NCI-H2196 treated with DMSO at 0.1 percent for 48 hours (cell line): ENCODE measurements around the gene CFAP251.
"Not testable (repeated sequence)": the region's sequence is repeated elsewhere in the genome, so short reads cannot be mapped to it uniquely, and the experiment has no call there.

Experiments
- DNase-seq: peaks from one replicate; lab custom pipeline; 2025; ENCODE audit not compliant: unreplicated experiment; lab: John Stamatoyannopoulos, UW

The CFAP251 gene

DNA sequence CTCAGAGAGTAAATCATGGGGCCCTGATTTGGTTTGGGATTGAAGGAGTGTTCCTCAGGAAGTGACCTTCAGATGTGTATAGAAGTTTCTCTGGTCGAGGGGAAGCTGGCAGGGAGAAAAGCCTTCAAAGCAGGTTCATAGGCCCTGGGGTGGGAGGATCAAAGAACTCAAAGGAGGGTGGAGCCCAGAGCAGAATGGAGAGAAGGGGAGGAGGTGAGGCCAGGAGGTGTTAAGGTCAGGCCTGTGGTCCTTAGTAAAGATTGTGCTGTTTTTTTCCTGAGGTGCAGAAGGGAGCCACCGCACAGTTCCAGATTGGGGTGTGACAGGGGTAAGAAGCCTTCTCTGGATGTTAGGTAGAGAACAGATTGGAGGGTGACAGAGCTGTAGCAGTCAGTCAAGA is 9.7 kb upstream of the CFAP251 start:
- no peak for DNase-seq

DNA sequence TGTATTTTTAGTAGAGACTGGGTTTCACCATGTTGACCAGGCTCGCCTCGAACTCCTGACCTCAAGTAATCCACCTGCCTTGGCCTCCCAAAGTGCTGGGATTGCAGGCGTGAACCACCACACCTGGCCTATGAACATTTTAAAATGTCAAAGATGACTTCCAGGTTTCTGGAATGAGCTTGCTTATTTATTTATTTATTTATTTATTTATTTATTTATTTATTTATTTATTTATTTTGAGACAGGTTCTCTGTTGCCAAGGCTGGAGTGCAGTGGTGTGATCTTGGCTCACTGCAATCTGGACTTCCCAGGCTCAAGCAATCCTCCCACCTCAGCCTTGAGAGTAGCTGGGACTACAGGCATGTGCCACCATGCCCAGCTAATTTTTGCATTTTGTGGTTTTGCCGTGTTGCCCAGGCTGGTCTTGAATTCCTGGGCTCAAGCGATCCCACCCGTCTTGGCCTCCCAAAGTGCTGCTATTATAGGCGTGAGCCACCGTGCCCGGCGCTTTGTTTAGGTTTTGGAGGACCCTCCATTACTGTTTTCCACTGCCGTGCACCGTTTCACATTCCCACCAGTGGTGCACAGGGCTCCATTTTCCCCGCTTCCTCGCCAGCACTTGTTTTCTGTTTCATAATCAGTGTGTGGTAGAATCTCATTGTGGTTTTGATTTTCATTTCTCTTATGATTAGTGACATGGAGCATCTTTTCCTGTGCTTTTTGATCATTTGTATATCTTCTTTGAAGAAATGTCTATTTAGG is 6.4 kb upstream of the CFAP251 start:
- no peak for DNase-seq

- no peak for DNase-seq
Measured at GRCh38 chr12:121915841-121916321, 2.5 kb upstream of the CFAP251 start.

DNA sequence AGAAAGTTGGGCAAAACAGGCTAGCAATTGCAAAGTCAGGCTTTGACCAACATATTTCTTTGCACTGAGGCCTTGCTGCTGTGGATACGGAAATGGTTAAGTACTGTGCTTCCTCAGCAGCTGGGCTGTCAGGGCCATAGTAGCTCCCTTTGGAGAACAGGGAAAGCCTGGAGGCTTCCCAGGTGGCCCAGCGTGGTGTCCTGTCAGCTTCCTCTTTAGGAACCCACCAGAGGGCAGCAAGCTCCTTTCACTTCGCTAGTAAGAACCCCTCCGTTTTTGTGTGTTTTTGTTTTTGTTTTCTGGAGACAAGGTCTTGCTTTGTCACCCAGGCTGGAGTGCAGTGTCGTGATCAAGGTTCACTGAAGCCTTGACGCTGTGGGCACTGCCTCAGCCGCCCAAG is 1.7 kb upstream of the CFAP251 start:
- no peak for DNase-seq

DNA sequence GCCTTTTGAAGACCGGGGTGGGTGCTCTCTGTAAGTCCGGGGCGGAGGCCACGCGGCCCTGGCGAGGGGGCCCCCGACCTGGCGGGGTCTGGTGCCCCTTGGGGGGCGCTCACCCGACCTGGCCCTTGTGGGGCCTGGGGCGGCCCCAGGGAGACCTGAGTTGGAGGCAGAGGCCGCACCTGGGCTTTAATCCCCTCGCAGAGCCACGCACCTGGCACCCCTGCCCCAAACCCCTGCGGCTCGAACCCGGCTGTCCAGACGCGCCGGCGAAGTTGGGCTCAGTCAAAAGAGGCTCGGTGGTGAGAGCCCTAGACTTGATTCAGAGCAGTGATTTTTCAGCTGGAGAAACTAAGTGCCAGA is 267 bp downstream of the CFAP251 start:
- DNase-seq = no peak

GRCh38 chr12:121921066-121921465 is 2.7 kb downstream of the CFAP251 start:
- no peak for DNase-seq

- no peak for DNase-seq
Measured at GRCh38 chr12:121925358-121925695, 6.9 kb downstream of the CFAP251 start.

GRCh38 chr12:121926874-121927706 is 8.7 kb downstream of the CFAP251 start:
- DNase-seq = no peak

GRCh38 chr12:121927813-121928212 is 9.4 kb downstream of the CFAP251 start:
- DNase-seq = no peak

GRCh38 chr12:121929545-121929944 is 11.2 kb downstream of the CFAP251 start:
- DNase-seq = not testable (repeated sequence)

GRCh38 chr12:121930862-121931261 is 12.5 kb downstream of the CFAP251 start:
- no peak for DNase-seq

DNA sequence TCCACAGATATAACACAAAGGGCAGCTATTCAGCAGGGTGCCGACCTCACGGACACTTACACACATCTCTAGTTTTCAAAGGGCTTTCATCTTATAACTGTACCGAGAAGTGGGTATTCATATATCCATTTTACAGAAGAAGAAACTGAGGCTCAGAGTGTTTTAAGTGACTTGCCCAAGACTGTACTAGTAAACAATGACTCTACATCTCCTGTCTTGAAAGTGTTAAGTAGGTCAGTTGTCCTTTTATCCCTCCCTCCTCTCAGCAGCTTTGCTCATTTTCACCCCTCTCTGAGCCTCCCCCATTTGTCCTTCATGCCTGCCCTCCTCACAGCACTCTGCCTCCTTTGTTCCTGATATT is 13.8 kb downstream of the CFAP251 start:
- no peak for DNase-seq

- no peak for DNase-seq
Measured at GRCh38 chr12:121932914-121933521, 14.6 kb downstream of the CFAP251 start.

DNA sequence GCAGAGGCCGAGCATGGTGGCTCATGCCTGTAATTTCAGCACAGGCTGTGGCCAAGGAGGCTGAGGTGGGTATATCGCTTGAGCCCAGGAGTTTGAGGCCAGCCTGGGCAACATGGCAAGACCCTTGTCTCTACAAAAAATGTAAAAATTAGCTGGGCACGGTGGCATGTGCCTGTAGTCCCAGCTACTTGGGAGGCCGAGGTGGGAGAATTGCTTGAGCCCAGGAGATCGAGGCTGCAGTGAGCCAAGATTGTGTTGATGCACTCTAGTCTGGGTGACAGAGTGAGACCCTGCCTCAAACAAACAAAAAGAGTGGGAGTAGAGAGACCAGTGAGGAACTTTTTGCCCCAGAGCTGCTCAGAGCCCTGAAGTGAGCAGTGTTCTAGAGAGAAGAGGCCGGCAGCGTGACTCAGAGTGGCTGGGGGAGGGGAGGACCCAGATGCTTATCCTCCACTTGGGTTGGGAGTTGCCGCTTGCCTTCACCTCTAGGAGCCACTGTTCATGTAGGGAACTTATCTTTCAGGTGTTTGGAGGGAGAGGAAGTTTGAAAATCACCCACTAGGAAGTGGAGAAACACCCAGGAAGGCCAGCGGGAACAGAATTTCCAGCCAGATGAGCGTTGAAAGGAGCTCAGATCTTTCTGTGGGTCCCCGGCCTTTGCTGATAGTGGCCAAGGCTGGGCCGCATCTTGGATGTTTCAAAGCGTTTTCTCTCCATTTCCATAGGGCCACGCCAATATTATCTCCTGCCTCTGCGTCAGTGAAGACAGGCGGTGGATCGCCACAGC is 15.3 kb downstream of the CFAP251 start:
- DNase-seq = no peak

DNA sequence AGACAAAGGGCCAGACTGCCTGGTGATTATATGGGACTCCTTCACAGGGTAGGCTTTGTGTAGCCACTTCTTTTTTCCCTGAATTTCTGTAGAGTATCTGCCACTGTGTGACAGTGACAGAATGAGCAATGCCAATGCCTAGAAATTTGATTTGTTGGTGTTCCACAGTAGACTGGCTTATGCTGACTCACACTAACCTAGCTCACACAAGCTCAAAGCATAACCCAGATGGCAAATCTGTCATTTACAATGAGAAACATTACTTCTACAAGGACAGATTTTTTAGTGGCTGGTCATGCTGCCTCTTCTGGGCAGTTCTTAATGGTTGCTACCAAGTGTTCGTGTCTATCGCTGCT is 15.9 kb downstream of the CFAP251 start:
- no peak for DNase-seq

- no peak for DNase-seq
Measured at GRCh38 chr12:121937654-121938053, 19.3 kb downstream of the CFAP251 start.

DNA sequence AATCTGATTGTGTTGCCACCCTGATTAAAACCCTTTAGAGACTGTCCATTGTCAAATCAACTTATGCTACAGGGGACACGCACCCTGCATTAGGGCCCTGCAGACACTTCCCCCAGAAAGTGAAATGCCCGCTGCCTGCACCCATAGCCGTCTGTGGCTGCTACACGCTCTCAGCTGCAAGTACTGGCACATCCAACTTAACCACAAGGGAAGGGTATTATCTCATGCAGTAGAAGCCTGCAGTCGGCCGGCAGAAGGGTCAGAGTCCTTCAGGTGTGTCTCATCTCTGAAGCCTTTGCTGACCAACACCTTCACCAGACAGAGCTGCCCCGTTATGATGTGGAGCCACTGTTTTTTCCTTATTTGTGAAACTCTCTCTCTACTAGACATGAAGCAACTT is 20.8 kb downstream of the CFAP251 start:
- DNase-seq = no peak

GRCh38 chr12:121939992-121940766 is 21.8 kb downstream of the CFAP251 start:
- no peak for DNase-seq

DNA sequence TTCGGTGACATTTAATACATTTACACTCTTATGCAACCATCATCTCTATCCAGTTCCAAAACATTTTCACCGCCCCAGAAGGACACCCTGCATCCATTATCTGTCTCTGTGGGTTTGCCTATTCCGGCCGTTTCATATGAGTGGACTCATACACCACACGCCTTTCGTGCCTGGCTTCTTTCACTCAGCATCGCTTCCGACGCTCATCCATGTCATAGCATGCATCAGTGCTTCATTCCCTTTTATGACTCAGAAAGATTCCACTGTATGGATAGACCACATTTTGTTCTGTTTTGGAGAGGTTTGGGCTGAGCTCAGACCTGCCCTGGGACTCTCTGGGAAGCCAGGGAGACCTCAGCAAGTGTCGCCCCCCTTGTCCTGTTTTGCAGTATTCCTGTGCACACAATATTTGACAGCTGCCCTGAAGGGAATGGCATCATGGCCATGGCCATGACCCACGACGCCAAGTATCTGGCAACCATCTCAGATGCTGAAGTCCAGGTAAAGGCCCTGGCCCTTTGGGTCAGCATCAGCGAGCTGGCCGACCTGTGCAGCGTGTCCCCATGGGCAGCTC is 23.8 kb downstream of the CFAP251 start:
- DNase-seq = no peak

DNA sequence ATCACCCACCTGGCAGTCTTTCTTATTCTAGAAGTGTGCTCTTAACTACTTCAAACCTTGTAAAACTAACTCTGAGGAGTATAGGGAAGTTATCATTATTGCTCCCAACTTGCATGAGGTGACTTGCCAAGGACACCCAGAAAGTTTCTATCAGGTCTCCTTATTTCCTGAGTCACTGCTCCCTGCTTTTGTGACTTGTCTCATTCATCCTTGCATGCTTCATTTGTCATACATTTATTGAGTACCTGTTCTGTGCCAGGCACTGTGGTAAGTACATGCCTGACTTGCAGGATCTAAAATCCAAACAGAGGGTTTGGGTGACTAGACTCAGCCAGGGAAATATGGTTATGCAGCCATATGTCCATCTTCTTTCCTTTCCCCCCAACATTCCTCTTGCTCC is 25.5 kb downstream of the CFAP251 start:
- no peak for DNase-seq
